HEK293 (cell line): ENCODE results near the gene ARSB.

Experiments used
- CTCF ChIA-PET: fragments of 350-600 bp; formaldehyde crosslinking; extraction: SDS; loops from one replicate; lab custom pipeline; 2021; ENCODE audit warnings: antibody characterized with exemption; lab: Yijun Ruan, JAX
- POLR2A ChIA-PET: fragments of 300-600 bp; formaldehyde crosslinking; extraction: SDS; loops from one replicate; lab custom pipeline; 2020; ENCODE audit warnings: antibody characterized with exemption, inconsistent platforms; lab: Yijun Ruan, JAX
- H3K27ac ChIP-seq: fragments of 200-500 bp; sonication (Bioruptor generic); 2 replicates; pipeline ENCODE4 v1.5.1; 2014; ENCODE audit warnings: low read depth, low read length, control low read depth, inconsistent platforms; ENCODE audit errors: extremely low read depth
- H3K36me3 ChIP-seq, 2 experiments: fragments of 200-500 bp in 1 of 2; sonication (Bioruptor generic) in 1 of 2; 1 replicate in 1 of 2; 2 replicates in 1 of 2; pipeline ENCODE4 v1.5.1; 2014 to 2017; ENCODE audit warnings: inconsistent platforms in 2 of 2, low read length in 2 of 2; ENCODE audit not compliant: control insufficient read depth in 2 of 2, insufficient read depth in 1 of 2
- H3K4me1 ChIP-seq: fragments of 200-500 bp; sonication (Bioruptor generic); 2 replicates; pipeline ENCODE4 v1.5.1; 2014; ENCODE audit warnings: mild to moderate bottlenecking, low read length, inconsistent platforms; ENCODE audit not compliant: control insufficient read depth, insufficient read depth
- H3K4me3 ChIP-seq: 2 replicates; pipeline ENCODE4 v1.5.1; 2011; ENCODE audit warnings: low read depth, mild to moderate bottlenecking, control low read depth, low read length, moderate library complexity
- H3K9me3 ChIP-seq: fragments of 200-500 bp; sonication (Bioruptor generic); 2 replicates; pipeline ENCODE4 v1.5.1; 2014; ENCODE audit warnings: low read depth, low read length, inconsistent platforms; ENCODE audit not compliant: control insufficient read depth, insufficient read depth
- AEBP2 ChIP-seq: fragments of 450-650 bp; formaldehyde crosslinking; IDR thresholded peaks from 2 replicates; pipeline ENCODE4 v1.5.1; 2016; ENCODE audit warnings: missing biosample characterization, missing genetic modification characterization, borderline replicate concordance
- BCL6B ChIP-seq: fragments of 450-650 bp; formaldehyde crosslinking; IDR thresholded peaks from 2 replicates; pipeline ENCODE4 v1.5.1; 2017; ENCODE audit warnings: missing biosample characterization, missing genetic modification characterization
- FEZF1 ChIP-seq: fragments of 450-650 bp; formaldehyde crosslinking; IDR thresholded peaks from 2 replicates; pipeline ENCODE4 v1.5.1; 2016; ENCODE audit warnings: missing biosample characterization, missing genetic modification characterization
- MYNN ChIP-seq: fragments of 450-650 bp; formaldehyde crosslinking; IDR thresholded peaks from 2 replicates; pipeline ENCODE4 v1.5.1; 2016; ENCODE audit warnings: missing biosample characterization, missing genetic modification characterization, borderline replicate concordance
- PBX3 ChIP-seq: sonication (generic); formaldehyde crosslinking; IDR thresholded peaks from 2 replicates; pipeline ENCODE4 v1.8.1; 2022; ENCODE audit warnings: mild to moderate bottlenecking, moderate library complexity, missing genetic modification reagents
- SCRT2 ChIP-seq: fragments of 450-650 bp; formaldehyde crosslinking; IDR thresholded peaks from 2 replicates; pipeline ENCODE4 v1.5.1; 2016; ENCODE audit warnings: missing biosample characterization, missing genetic modification characterization
- ZNF121 ChIP-seq: fragments of 450-650 bp; formaldehyde crosslinking; IDR thresholded peaks from 2 replicates; pipeline ENCODE4 v1.5.1; 2016; ENCODE audit warnings: missing biosample characterization, missing genetic modification characterization
- ZNF146 ChIP-seq: fragments of 450-650 bp; formaldehyde crosslinking; IDR thresholded peaks from 2 replicates; pipeline ENCODE4 v1.5.1; 2016; ENCODE audit warnings: missing biosample characterization, missing genetic modification characterization
- ZNF248 ChIP-seq: fragments of 450-650 bp; formaldehyde crosslinking; IDR thresholded peaks from 2 replicates; pipeline ENCODE4 v1.5.1; 2017; ENCODE audit warnings: missing biosample characterization, missing genetic modification characterization
- ZNF26 ChIP-seq: fragments of 450-650 bp; formaldehyde crosslinking; IDR thresholded peaks from 2 replicates; pipeline ENCODE4 v1.5.1; 2016; ENCODE audit warnings: missing biosample characterization, missing genetic modification characterization
- ZNF292 ChIP-seq: fragments of 450-650 bp; formaldehyde crosslinking; IDR thresholded peaks from 2 replicates; pipeline ENCODE4 v1.5.1; 2016; ENCODE audit warnings: low read depth, missing biosample characterization, missing genetic modification characterization, borderline replicate concordance
- ZNF302 ChIP-seq: fragments of 450-650 bp; formaldehyde crosslinking; IDR thresholded peaks from 2 replicates; pipeline ENCODE4 v1.5.1; 2016; ENCODE audit warnings: missing biosample characterization, missing genetic modification characterization, low read depth
- ZNF391 ChIP-seq: fragments of 450-650 bp; formaldehyde crosslinking; IDR thresholded peaks from 2 replicates; pipeline ENCODE4 v1.5.1; 2016; ENCODE audit warnings: low read depth, missing biosample characterization, missing genetic modification characterization, borderline replicate concordance
- ZNF416 ChIP-seq: fragments of 450-650 bp; formaldehyde crosslinking; IDR thresholded peaks from 2 replicates; pipeline ENCODE4 v1.5.1; 2016; ENCODE audit warnings: missing biosample characterization, missing genetic modification characterization
- ZNF76 ChIP-seq: fragments of 450-650 bp; formaldehyde crosslinking; IDR thresholded peaks from 2 replicates; pipeline ENCODE4; 2016; ENCODE audit warnings: low read depth, missing biosample characterization, missing genetic modification characterization, borderline replicate concordance
- ZNF785 ChIP-seq: fragments of 450-650 bp; formaldehyde crosslinking; IDR thresholded peaks from 2 replicates; pipeline ENCODE4 v1.5.1; 2016; ENCODE audit warnings: missing biosample characterization, missing genetic modification characterization
- TF ChIP-seq, protein P1 (sequence below): fragments of 450-650 bp; formaldehyde crosslinking; IDR thresholded peaks from 2 replicates; pipeline ENCODE4 v1.5.1; 2016; ENCODE audit warnings: missing biosample characterization, missing genetic modification characterization
- TF ChIP-seq, protein P2 (sequence below): fragments of 450-650 bp; formaldehyde crosslinking; IDR thresholded peaks from 2 replicates; pipeline ENCODE4 v1.5.1; 2016; ENCODE audit warnings: missing biosample characterization, missing genetic modification characterization
- TF ChIP-seq, protein P3 (sequence below): fragments of 450-650 bp; formaldehyde crosslinking; conservative IDR thresholded peaks from 2 replicates; pipeline ENCODE4 v1.5.1; 2016; ENCODE audit warnings: low read depth, missing biosample characterization, missing genetic modification characterization

Gene ARSB

GRCh38 chr5:79011869-79012268 is 26.8 kb upstream of the ARSB start:
- ChIA-PET POLR2A (interaction anchor here (0.9 kb wide), 1 partner anchor 27 kb away, joined by 5 read pairs; the partner anchor contains the start of gene ARSB), CTCF (interaction anchor here (4.5 kb wide), 1 partner anchor 11 kb away, joined by 54 read pairs; no protein-coding TSS in a partner anchor)
- Histone ChIP-seq H3K4me3 (no peak overlapping the region), H3K9me3 (no peaks in the 10 kb centered on the region), H3K36me3 (no peaks in the 10 kb centered on the region), H3K27ac (no peak overlapping the region), H3K4me1 (no peaks in the 10 kb centered on the region)
- no peak for TF ChIP-seq PBX3 (CRISPR knock-in tag)
- TF ChIP-seq ZNF416 (tag by site-specific recombination), result no peak
- no peak for TF ChIP-seq ZNF292 (tag by site-specific recombination)
- TF ChIP-seq, protein P1, sequence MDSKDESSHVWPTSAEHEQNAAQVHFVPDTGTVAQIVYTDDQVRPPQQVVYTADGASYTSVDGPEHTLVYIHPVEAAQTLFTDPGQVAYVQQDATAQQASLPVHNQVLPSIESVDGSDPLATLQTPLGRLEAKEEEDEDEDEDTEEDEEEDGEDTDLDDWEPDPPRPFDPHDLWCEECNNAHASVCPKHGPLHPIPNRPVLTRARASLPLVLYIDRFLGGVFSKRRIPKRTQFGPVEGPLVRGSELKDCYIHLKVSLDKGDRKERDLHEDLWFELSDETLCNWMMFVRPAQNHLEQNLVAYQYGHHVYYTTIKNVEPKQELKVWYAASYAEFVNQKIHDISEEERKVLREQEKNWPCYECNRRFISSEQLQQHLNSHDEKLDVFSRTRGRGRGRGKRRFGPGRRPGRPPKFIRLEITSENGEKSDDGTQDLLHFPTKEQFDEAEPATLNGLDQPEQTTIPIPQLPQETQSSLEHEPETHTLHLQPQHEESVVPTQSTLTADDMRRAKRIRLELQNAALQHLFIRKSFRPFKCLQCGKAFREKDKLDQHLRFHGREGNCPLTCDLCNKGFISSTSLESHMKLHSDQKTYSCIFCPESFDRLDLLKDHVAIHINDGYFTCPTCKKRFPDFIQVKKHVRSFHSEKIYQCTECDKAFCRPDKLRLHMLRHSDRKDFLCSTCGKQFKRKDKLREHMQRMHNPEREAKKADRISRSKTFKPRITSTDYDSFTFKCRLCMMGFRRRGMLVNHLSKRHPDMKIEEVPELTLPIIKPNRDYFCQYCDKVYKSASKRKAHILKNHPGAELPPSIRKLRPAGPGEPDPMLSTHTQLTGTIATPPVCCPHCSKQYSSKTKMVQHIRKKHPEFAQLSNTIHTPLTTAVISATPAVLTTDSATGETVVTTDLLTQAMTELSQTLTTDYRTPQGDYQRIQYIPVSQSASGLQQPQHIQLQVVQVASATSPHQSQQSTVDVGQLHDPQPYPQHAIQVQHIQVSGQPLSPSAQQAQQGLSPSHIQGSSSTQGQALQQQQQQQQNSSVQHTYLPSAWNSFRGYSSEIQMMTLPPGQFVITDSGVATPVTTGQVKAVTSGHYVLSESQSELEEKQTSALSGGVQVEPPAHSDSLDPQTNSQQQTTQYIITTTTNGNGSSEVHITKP (tag by site-specific recombination), result no peak
- no peak for TF ChIP-seq ZNF76 (tag by site-specific recombination)
- TF ChIP-seq ZNF302 (tag by site-specific recombination), result no peak
- no peak for TF ChIP-seq ZNF391
- no peak for TF ChIP-seq ZNF146 (tag by site-specific recombination)
- TF ChIP-seq BCL6B (tag by site-specific recombination), result no peak
- TF ChIP-seq ZNF785 (tag by site-specific recombination), result no peak
- no peak for TF ChIP-seq ZNF248 (tag by site-specific recombination)
- TF ChIP-seq AEBP2 (tag by site-specific recombination), result no peak
- TF ChIP-seq, protein P2, sequence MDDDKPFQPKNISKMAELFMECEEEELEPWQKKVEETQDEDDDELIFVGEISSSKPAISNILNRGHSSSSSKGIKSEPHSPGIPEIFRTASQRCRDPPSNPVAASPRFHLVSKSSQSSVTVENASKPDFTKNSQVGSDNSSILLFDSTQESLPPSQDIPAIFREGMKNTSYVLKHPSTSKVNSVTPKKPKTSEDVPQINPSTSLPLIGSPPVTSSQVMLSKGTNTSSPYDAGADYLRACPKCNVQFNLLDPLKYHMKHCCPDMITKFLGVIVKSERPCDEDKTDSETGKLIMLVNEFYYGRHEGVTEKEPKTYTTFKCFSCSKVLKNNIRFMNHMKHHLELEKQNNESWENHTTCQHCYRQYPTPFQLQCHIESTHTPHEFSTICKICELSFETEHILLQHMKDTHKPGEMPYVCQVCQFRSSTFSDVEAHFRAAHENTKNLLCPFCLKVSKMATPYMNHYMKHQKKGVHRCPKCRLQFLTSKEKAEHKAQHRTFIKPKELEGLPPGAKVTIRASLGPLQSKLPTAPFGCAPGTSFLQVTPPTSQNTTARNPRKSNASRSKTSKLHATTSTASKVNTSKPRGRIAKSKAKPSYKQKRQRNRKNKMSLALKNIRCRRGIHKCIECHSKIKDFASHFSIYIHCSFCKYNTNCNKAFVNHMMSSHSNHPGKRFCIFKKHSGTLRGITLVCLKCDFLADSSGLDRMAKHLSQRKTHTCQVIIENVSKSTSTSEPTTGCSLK (tag by site-specific recombination), result no peak
- TF ChIP-seq ZNF26, result no peak
- TF ChIP-seq FEZF1 (tag by site-specific recombination), result no peak
- TF ChIP-seq, protein P3, sequence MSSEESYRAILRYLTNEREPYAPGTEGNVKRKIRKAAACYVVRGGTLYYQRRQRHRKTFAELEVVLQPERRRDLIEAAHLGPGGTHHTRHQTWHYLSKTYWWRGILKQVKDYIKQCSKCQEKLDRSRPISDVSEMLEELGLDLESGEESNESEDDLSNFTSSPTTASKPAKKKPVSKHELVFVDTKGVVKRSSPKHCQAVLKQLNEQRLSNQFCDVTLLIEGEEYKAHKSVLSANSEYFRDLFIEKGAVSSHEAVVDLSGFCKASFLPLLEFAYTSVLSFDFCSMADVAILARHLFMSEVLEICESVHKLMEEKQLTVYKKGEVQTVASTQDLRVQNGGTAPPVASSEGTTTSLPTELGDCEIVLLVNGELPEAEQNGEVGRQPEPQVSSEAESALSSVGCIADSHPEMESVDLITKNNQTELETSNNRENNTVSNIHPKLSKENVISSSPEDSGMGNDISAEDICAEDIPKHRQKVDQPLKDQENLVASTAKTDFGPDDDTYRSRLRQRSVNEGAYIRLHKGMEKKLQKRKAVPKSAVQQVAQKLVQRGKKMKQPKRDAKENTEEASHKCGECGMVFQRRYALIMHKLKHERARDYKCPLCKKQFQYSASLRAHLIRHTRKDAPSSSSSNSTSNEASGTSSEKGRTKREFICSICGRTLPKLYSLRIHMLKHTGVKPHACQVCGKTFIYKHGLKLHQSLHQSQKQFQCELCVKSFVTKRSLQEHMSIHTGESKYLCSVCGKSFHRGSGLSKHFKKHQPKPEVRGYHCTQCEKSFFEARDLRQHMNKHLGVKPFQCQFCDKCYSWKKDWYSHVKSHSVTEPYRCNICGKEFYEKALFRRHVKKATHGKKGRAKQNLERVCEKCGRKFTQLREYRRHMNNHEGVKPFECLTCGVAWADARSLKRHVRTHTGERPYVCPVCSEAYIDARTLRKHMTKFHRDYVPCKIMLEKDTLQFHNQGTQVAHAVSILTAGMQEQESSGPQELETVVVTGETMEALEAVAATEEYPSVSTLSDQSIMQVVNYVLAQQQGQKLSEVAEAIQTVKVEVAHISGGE (tag by site-specific recombination), result no peak
- no peak for TF ChIP-seq SCRT2 (tag by site-specific recombination)
- no peak for TF ChIP-seq ZNF121 (tag by site-specific recombination)
- TF ChIP-seq MYNN, result no peak
